Stimulated activated naive CD8-positive, alpha-beta T cell treated with anti-CD3 and anti-CD28 coated beads, Interleukin-15, Interleukin-2, amounts not matched to agents 100 U/mL and 50 U/mL, for 24 hours (primary cell): Measurements from ENCODE around the gene KMT2E.
"Not testable (repeated sequence)": the region's sequence is repeated elsewhere in the genome, so short reads cannot be mapped to it uniquely, and the experiment has no call there.

ENCODE experiments used
- ATAC-seq: fragments of 150-1000 bp; cut with Tn5 transposase; one replicate; pipeline ENCODE4 v1.10.0; 2021
- DNase-seq: peaks from one replicate; pipeline ENCODE4 v3.0.0; 2021

KMT2E gene

GRCh38 chr7:104982308-104983075 is 31.5 kb upstream of the KMT2E start:
- ATAC-seq, result no peak
- DNase-seq, result no peak

GRCh38 chr7:104983076-104983577 is 30.9 kb upstream of the KMT2E start:
- no peak for ATAC-seq
- DNase-seq, result no peak

GRCh38 chr7:104983578-104984539 is 30.1 kb upstream of the KMT2E start:
- DNase-seq (peak; percentile 89), ATAC-seq (peak; percentile 92)

GRCh38 chr7:104984585-104985258 is 29.3 kb upstream of the KMT2E start:
- no peak for DNase-seq
- ATAC-seq, result no peak

- no peak for ATAC-seq
Measured at GRCh38 chr7:104985259-104985617, 28.8 kb upstream of the KMT2E start.

GRCh38 chr7:104986628-104987259 is 27.3 kb upstream of the KMT2E start:
- DNase-seq (no peak), ATAC-seq (no peak)

More at GRCh38 chr7:104985259-104985617, 28.8 kb upstream of the KMT2E start:
- no peak for DNase-seq

- ATAC-seq, result not testable (repeated sequence)
Measured at GRCh38 chr7:104987403-104987802, 26.6 kb upstream of the KMT2E start.

GRCh38 chr7:104990983-104991382 is 23.0 kb upstream of the KMT2E start:
- ATAC-seq (no peak), DNase-seq (no peak)

More at GRCh38 chr7:104987403-104987802, 26.6 kb upstream of the KMT2E start:
- DNase-seq, result not testable (repeated sequence)

GRCh38 chr7:104992306-104992705 is 21.7 kb upstream of the KMT2E start:
- DNase-seq (no peak), ATAC-seq (no peak)

GRCh38 chr7:104993217-104993862 is 20.7 kb upstream of the KMT2E start:
- ATAC-seq (no peak), DNase-seq (no peak)

- ATAC-seq, result no peak
- no peak for DNase-seq
Measured at GRCh38 chr7:104998040-104998752, 15.8 kb upstream of the KMT2E start.

GRCh38 chr7:105000200-105000599 is 13.8 kb upstream of the KMT2E start:
- no peak for ATAC-seq
- no peak for DNase-seq

GRCh38 chr7:105000927-105001336 is 13.1 kb upstream of the KMT2E start:
- ATAC-seq, result no peak
- no peak for DNase-seq

GRCh38 chr7:105001652-105002184 is 12.3 kb upstream of the KMT2E start:
- DNase-seq, result no peak
- no peak for ATAC-seq

GRCh38 chr7:105003275-105003674 is 10.7 kb upstream of the KMT2E start:
- peak; percentile 94 for ATAC-seq
- peak; percentile 44 for DNase-seq

GRCh38 chr7:105003872-105004510 is 10.0 kb upstream of the KMT2E start:
- no peak for DNase-seq
- ATAC-seq, result no peak

GRCh38 chr7:105005006-105005405 is 9.0 kb upstream of the KMT2E start:
- DNase-seq, ATAC-seq: not testable (repeated sequence)

- not testable (repeated sequence) for ATAC-seq, DNase-seq
Measured at GRCh38 chr7:105005486-105005885, 8.5 kb upstream of the KMT2E start.

GRCh38 chr7:105006367-105007136 is 7.5 kb upstream of the KMT2E start:
- DNase-seq (no peak), ATAC-seq (no peak)
